ENCODE measurements around the gene CCDC183.
"Not testable (repeated sequence)": the region's sequence is repeated elsewhere in the genome, so short reads cannot be mapped to it uniquely, and the experiment has no call there.

The CCDC183 gene

GRCh38 chr9:136760834-136761544 is 35.1 kb upstream of the CCDC183 start:
- DNase-seq: peak; percentile 21

DNA sequence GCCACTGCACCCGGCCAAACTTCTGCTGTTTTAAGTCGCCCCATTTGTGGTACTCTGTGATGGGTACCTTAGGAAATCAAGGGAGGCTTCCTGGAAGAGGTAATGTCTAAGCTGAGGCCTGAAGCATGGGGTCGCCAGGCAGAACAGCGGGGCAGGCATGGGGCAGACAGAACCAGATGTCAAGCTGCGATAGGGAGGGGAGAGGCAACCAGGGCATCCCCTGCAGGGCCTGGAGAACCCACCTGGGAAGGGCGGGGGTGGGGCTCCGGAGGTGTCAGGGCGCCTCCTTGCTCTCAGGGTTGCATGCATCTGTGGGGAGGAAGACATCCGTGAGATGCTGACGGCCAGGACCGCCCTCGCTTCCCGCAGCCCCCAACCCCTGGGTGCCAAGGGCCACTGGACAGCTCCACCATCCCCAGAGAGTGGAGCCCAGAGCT is 34.6 kb upstream of the CCDC183 start:
- no peak for DNase-seq

- no peak for DNase-seq
Observed at GRCh38 chr9:136762221-136762691, 33.9 kb upstream of the CCDC183 start.

- no peak for DNase-seq
Observed at GRCh38 chr9:136762915-136763648, 33.1 kb upstream of the CCDC183 start.

DNA sequence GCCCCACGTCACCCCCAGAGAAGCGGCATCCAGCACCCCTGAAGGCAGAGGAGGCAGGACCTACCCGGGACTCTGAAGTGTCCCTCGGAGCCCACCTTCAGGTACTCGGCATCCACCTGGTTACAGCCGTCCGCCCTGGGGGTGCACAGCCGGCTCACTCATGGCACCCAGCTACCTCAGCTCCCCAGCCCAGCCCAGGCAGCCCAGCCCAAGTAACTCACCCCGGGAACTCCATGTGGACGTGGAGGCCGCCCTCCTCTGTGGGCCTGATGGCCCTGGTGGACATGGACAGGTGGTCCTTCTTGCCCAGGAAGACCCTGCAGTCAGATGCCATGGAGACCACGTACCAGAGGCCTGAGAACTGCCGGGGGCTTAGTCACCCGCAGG is 32.5 kb upstream of the CCDC183 start:
- no peak for DNase-seq

DNA sequence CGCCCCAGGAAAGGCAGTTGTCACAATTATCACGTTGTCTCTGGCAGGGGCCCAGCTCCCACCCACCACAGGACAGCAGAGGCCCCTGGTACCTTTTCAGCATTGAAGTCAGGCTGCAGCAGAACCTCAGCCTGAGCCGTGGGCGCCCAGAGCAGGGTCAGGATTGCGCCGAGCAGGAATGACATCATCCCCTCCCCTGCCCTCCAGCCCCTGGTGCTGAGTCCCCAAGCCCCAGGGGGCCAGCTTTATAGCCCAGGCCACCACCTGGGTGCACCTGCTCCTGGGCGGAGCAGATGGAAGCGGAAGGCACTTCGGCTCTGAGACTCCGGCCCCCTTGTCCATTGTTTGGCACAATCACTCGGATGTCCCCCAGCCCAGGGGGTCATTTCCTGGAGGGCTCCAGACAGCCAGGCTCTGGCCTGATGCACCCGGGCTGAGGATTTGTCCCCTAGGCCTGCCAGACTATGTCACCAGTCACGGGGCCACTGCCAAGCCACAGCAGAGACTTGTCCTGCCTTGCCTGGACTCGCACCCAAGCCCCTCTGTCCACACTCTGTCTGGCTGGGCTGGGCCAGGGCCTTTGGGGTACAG is 31.7 kb upstream of the CCDC183 start, which contains the start of gene LCN15:
LCN15 (minus strand) TSS at position 218 of the 591 bp plus-strand sequence; CDS start at position 188, 30 bp downstream.
- DNase-seq: no peak

GRCh38 chr9:136765041-136765440 is 31.1 kb upstream of the CCDC183 start:
- DNase-seq: no peak

- not testable (repeated sequence) for DNase-seq
Observed at GRCh38 chr9:136765745-136766409, 30.3 kb upstream of the CCDC183 start.

- peak; percentile 51 for DNase-seq
Observed at GRCh38 chr9:136766410-136767120, 29.6 kb upstream of the CCDC183 start.

DNA sequence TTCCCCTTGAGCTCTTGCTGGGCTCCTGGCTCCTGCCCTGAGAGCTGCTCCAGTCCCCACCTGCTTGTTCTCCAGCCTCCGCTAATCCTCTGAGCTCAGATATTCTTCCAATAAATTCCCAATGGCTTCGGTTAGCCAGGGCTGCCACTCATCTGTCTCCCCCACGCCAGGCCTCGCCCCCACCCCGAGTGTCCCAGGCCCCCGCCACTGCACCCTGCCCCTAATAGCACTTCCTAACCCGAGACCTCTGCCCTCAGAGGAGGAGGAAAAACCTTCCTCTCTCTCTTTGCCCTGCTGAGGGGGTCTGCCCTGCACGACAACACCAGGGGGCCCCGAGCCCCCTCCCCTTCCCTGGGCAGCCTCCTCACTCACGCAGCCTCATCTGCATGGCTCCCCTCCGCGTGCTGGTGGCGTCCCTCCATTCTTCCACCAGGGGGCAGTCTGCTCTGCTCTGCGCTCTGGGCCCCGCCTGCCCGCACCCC is 26.4 kb upstream of the CCDC183 start:
- no peak for DNase-seq

- DNase-seq: no peak
Observed at GRCh38 chr9:136771907-136772415, 24.2 kb upstream of the CCDC183 start.

GRCh38 chr9:136773386-136774044 is 22.6 kb upstream of the CCDC183 start:
- DNase-seq: peak; percentile 9

DNA sequence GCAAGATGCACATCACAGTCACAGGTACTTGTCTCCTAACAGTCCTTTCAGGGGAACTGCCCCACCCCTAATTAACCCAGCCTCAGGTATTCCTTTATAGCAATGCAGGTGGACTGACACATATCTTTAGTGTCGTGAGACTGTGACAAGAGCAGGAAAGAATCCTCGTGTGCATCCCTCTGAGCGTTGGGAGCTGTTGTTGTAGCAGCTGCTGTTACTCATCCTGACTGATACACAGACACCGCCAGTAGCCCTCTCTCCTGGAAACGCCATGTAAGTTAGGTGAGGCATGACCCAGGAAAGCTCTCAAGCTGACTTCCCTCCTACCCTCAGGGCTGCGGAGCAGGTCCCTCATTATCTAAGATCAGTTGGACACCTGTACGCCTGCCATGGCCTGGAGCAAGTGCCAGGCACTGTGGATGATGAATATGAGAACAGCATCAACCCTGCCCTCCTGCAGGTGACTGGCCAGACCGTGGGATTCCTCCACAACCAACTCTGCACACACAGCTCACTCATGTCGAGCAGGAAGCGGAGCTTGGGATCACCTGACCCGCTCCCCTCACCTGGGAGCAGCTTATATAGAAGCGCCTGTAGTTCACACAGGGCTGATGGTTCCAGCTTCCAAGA is 21.6 kb upstream of the CCDC183 start:
- DNase-seq: no peak

DNA sequence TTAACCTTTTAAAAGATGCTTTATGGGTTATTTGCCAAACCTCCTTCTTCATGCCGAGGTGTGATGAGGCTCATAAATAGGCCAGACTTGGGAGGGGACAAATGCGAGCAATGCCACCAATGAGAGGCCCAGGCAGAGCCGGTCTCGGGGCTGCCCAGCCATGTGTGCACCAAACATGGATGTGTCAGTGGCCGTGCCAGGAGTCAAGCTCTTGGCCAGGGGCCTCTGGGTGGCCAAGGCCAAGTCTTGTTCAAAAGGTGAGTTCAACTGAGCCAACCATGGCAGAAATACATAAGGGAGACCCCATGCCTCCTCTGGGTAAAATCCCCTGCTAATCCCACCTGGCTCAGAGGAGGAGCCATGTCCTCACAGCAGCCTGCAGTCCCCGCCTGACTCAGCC is 20.9 kb upstream of the CCDC183 start:
- DNase-seq: no peak

DNA sequence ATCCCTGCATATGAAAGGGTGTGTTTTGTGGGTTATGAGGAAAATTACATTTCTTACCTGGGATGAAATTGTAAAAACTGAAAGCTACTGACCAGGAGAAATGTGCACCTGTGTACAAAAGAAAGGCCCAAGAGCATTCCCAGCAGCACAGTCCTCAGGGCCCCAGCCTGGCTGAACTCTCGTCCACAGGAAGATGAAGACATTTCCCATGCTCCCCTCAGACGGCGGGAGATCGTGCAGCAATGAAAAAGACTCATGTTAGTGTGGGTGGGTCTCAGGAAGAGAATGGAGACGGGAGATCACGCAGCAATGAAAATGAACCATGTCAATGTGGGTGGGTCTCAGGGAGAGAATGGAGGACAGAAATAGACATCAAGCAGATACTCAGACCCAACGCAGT is 19.2 kb upstream of the CCDC183 start:
- DNase-seq: no peak

- DNase-seq: no peak
Observed at GRCh38 chr9:136777359-136777758, 18.8 kb upstream of the CCDC183 start.

GRCh38 chr9:136779808-136780207 is 16.3 kb upstream of the CCDC183 start:
- no peak for DNase-seq

DNA sequence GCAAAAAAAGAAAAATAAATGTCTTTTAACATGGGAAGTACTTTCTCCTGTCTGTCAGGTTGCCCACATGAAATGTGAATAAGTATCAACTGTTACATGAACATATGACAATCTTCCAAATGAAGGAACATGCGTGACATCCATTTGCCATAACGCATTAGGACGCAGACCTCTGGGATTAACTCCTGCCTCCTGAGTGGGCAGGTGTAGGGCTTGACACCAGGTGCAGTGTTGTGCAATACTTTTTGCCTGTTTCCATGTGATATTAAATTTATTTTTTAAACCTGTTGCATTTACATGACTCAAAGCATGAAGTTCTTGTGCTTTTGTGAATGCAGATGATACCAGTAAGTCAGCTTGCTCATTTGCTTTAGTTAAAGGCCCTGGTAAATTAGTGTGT is 13.7 kb upstream of the CCDC183 start:
- no peak for DNase-seq

- peak; percentile 54 for DNase-seq
Observed at GRCh38 chr9:136784249-136784996, 11.7 kb upstream of the CCDC183 start.

GRCh38 chr9:136784997-136785361 is 11.2 kb upstream of the CCDC183 start:
- DNase-seq: no peak
